Femur (tissue), 1 donor: ENCODE results near the gene UGP2.
"Not testable (repeated sequence)": the region's sequence is repeated elsewhere in the genome, so short reads cannot be mapped to it uniquely, and the experiment has no call there.

Experiments
- DNase-seq: peaks from one replicate; pipeline ENCODE4 v3.0.0-alpha.2; 2017

The UGP2 gene

GRCh38 chr2:63841254-63842022, at the start of gene UGP2:
UGP2 (plus strand) TSS chr2:63841896; CDS start chr2:63842186, 290 bp downstream.
- DNase-seq, result peak; percentile 96

DNA sequence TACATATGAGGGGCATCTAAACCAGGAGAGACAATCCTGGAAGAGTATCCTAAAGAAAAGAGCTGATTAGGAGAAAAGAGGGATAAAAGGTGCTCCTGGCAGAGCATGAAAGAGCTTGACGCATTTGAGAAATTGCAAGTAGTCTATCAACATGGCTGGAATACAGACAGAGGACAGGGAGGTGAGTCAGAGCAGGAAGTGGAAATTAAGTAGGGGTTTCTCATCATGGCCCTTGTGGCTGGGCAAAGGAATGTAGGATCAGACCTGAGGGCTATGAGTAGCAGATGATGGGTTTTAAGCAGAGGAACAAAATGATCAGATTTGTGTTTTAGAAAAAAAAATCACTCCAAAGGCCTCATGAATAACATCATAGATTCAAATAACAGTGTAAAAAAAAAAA, 49.2 kb upstream of the UGP2 start:
- no peak for DNase-seq

GRCh38 chr2:63796366-63796765, 45.3 kb upstream of the UGP2 start:
- no peak for DNase-seq

- DNase-seq, result no peak
Observed at GRCh38 chr2:63796796-63797195, 44.9 kb upstream of the UGP2 start.

DNA sequence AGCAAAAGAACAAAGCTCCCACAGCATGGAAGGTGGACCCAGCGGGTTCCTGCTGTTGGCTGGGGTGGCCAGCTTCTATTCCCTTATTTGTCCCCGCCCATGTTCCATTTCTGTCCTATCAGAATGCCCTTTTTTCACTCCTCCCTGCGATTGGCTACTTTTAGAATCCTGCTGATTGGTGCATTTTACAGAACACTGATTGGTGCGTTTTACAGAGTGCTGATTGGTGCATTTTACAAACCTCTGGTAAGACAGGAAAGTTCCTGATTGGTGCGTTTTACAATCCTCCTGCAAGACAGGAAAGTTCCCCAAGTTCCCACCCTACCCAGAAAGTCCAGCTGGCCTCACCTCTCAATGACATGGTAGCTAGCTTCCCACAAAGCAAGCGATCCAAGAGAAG, 40.2 kb upstream of the UGP2 start:
- no peak for DNase-seq

GRCh38 chr2:63805412-63805811, 36.3 kb upstream of the UGP2 start:
- no peak for DNase-seq

- DNase-seq, result not testable (repeated sequence)
Observed at GRCh38 chr2:63808036-63808435, 33.7 kb upstream of the UGP2 start.

DNA sequence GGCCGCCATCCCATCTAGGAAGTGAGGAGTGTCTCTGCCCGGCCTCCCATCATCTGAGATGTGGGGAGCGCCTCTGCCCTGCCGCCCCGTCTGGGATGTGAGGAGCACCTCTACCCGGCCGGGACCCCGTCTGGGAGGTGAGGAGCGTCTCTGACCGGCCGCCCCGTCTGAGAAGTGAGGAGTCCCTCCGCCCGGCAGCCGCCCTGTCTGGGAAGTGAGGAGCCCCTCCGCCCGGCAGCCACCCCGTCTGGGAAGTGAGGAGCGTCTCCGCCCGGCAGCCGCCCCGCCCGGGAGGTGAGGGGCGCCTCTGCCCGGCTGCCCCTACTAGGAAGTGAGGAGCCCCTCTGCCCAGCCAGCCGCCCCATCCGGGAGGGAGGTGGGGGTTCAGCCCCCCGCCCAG, 32.8 kb upstream of the UGP2 start:
- not testable (repeated sequence) for DNase-seq

DNA sequence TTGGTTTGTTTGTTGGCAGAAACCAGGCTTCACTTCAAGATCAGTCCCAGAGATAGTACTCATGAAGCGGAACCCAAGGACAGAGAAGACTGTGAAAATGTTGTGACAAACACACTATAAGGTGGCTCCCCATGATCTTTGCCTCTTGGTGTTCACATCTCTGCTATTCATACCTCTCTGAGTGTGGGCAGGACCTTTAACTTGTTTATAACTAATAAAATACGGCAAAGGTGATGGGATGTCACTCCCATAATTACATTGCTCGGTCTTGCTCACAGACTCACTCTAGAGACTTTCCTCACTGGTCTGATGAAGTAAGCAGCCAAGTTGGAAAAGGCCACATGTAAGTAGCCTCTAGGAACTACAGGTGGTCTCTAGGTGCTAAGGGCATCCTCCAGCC, 30.6 kb upstream of the UGP2 start:
- no peak for DNase-seq

DNA sequence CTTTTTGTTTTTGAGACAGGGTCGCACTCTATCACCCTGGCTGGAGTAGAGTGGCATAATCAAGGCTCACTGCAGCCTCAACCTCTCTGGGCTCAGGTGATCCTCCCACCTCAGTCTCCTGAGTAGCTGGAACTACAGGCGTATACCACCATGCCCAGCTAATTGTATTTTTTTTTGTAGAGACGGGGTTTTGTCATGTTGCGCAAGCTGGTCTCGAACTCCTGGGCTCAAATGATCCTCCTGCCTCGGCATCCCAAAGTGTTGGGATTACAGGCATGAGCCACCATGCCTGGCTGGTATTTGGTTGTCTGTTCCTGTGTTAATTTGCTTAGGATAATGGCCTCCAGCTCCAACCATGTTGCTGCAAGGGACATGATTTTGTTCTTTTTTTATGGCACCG, 29.8 kb upstream of the UGP2 start:
- DNase-seq, result not testable (repeated sequence)

DNA sequence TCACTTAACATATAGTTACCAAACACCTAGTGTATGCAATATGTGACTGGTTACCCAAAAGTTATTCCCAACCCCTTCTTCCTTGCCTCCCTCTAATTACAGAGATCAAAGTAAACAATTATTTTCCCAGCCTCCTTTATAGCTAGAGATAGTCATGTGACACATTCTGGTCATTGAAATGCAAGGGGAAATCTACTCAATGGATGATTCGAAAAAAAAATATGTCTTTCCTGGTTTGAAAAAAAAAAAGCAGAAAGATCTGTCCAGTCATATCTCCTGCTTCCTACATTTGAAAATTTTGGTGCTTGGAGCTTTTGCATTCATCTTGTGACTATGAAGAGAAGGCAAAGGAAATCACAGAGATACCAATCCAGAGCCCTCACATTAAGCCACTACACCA, 27.6 kb upstream of the UGP2 start:
- no peak for DNase-seq

DNA sequence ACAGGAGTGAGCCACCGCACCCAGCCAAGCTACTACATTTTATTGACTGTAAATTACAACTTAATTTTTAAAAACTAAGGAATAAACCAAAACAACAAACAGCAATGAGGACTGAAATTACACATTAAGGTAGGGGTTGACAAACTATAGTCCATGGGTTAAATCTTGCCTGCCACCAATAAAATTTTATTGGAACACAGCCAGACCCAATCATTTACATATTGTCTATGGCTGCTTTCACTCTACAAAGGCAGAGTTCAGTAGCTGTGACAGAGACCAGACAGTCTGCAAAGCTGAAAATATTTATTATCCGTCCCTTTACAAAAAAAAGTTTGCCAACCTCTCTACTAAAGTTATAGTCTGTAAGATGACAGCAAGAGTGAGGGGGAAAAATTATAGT, 24.3 kb upstream of the UGP2 start:
- DNase-seq, result no peak

GRCh38 chr2:63818271-63818670, 23.4 kb upstream of the UGP2 start:
- DNase-seq, result no peak

- no peak for DNase-seq
Observed at GRCh38 chr2:63819256-63819655, 22.4 kb upstream of the UGP2 start.

DNA sequence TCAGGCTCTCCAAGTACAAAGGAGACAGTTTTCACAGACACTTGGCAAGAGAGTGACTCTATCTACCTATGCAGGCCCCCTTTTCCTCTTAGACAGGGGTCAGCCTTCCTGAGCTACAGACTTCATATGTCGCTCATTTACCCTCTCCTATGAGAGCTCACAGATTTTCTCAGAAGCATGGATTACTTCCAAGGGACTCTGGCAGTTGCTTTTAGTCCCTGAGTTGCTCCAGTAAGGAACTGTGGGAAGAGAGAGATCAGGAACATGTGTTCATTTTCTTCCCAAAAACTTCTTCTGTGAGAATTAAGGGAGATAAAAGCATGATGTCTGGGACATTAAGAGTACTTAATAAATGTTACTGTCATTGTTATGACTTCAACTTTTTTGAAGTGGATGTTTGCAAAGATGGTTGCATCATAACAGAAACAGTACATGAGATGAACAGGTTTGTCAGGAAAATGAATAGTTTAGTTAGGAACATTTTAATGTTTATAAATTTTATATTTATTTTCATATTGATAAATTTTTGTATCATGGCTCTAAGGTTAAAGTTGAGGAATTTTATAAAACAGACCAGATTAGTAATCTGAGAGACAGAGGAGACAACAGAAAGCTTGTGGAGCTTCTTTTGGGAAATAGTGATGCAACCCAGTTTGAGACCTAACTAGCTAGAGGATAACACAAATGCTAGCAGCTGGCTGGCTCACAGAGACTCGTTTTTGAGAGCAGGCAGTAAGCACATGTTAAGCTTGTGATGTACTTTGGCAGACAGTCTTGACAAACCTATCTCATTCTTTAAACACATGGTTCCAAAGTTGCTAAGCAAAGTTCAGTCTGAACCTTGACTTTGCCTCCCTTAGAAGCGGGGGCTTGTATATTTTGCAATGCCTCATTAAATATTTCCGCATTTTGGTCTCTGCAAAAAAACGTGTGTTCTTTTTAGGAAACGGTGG, 21.7 kb upstream of the UGP2 start:
- DNase-seq, result peak; percentile 54

- no peak for DNase-seq
Observed at GRCh38 chr2:63820969-63821368, 20.7 kb upstream of the UGP2 start.

- no peak for DNase-seq
Observed at GRCh38 chr2:63821396-63821795, 20.3 kb upstream of the UGP2 start.

DNA sequence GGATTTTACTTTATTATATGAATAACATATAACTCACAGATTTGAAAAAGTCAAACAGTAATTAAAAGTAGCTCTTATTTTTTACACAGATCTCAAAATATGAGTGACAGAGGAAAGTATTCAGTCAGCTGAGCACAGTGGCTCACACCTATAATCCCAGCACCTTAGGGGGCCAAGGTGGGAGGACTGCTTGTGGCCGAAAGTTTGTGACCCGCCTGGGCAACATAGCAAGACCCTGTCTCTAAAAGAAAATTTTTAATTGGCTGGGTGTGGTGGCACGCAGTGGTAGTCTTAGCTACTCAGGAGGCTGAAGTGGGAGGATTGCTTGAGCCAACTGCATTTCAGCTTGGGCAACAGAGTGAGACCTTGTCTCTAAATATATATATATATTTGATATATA, 19.2 kb upstream of the UGP2 start:
- no peak for DNase-seq

GRCh38 chr2:63827749-63828148, 13.9 kb upstream of the UGP2 start:
- no peak for DNase-seq

GRCh38 chr2:63831176-63831575, 10.5 kb upstream of the UGP2 start:
- DNase-seq, result no peak

DNA sequence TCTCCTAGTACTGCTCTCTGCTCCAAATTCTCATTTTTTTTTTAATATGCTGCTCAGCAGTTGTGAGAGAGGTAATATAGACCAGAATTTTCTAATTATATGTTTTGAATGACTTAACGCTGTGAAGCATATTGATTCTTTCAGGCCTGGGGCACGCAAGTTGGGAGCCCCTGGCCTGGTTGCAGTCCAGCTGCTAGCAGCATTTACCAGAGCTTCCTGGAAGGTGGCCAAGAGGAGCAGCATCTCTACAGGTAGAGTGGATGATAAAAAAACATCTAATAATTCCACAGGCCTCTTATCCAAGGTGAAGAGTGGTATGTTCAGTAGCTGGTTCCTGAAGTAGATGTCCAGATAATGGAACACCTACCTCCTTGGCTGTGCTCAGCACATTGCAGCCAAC, 7.3 kb upstream of the UGP2 start:
- DNase-seq, result no peak

- DNase-seq, result no peak
Observed at GRCh38 chr2:63837036-63837594, 4.6 kb upstream of the UGP2 start.

GRCh38 chr2:63840081-63840784, 1.5 kb upstream of the UGP2 start:
- no peak for DNase-seq
